Activated CD8-positive, alpha-beta T cell treated with anti-CD3 and anti-CD28 coated beads for 36 hours (primary cell): Measurements from ENCODE around the gene ABCA10. TPM values are rescaled to one million over a fixed set of nuclear protein-coding genes. Genes with fewer than 3 reads are reported as not detected.

Source experiments
- ATAC-seq: fragments of 200-7000 bp; cut with Tn5 transposase; one replicate; pipeline ENCODE4 v1.10.0; 2021; ENCODE audit warnings: mild to moderate bottlenecking, moderate library complexity
- CTCF ChIA-PET: fragments of 350-600 bp; sonication (Branson Sonifier 250); formaldehyde crosslinking; loops from one replicate; lab custom pipeline; 2021; ENCODE audit warnings: antibody characterized with exemption; lab: Charles Lee
- POLR2A ChIA-PET: fragments of 350-600 bp; sonication (Branson Sonifier 250); formaldehyde crosslinking; loops from one replicate; lab custom pipeline; 2021; ENCODE audit warnings: antibody characterized with exemption; lab: Charles Lee
- DNase-seq: peaks from one replicate; pipeline ENCODE4 v3.0.0-alpha.2; 2020
- H3K27ac Mint-ChIP-seq: one replicate; pipeline ENCODE4 v1.8.0; 2021; ENCODE audit warnings: mild to moderate bottlenecking, mixed read lengths
- H3K27me3 Mint-ChIP-seq: one replicate; pipeline ENCODE4 v1.8.0; 2021; ENCODE audit warnings: mixed read lengths
- H3K36me3 Mint-ChIP-seq: one replicate; pipeline ENCODE4 v1.8.0; 2021; ENCODE audit warnings: low read depth, mixed read lengths
- H3K4me1 Mint-ChIP-seq: one replicate; pipeline ENCODE4 v1.8.0; 2021; ENCODE audit warnings: low read depth, mixed read lengths
- H3K4me3 Mint-ChIP-seq: one replicate; pipeline ENCODE4 v1.8.0; 2021; ENCODE audit warnings: mild to moderate bottlenecking, moderate library complexity, mixed read lengths
- H3K9me3 Mint-ChIP-seq: one replicate; pipeline ENCODE4 v1.8.0; 2021; ENCODE audit warnings: mixed read lengths
- CTCF ChIP-seq: fragments of 200-600 bp; IDR thresholded peaks from one replicate; pipeline ENCODE4 v1.8.0; 2022; ENCODE audit warnings: antibody characterized with exemption, mild to moderate bottlenecking
- intact Hi-C: fragments of 100-400 bp; cut with micrococcal nuclease; formaldehyde crosslinking; loops from one replicate; pipeline ENCODE4 v1.10.0; 2022
- total RNA-seq, 2 experiments: library from RNA; stranded (reverse); gene quantifications; one replicate each; pipeline ENCODE4 v1.2.3, GENCODE V29; 2021

ABCA10 gene
- total RNA-seq, 2 experiments from 2014 or later, result 0.45 TPM; not detected in 1

GRCh38 chr17:69220098-69220497, 8.5 kb downstream of the ABCA10 start:
- H3K27ac Mint-ChIP-seq, result no peak overlapping the region
- no peaks in the 10 kb centered on the region for H3K27me3 Mint-ChIP-seq
- DNase-seq (no peak), ATAC-seq (no peak)
- intact Hi-C loops, result no loop called here
- H3K36me3 Mint-ChIP-seq, result no peaks in the 10 kb centered on the region
- ChIA-PET CTCF (no interaction called here), POLR2A (no interaction called here)
- TF ChIP-seq CTCF, result no peak
- no peaks in the 10 kb centered on the region for H3K9me3 Mint-ChIP-seq
- no peak overlapping the region for H3K4me3 Mint-ChIP-seq
- H3K4me1 Mint-ChIP-seq, result peaks cover 7% of the 10 kb centered on the region

- H3K9me3 Mint-ChIP-seq, result no peaks in the 10 kb centered on the region
- H3K27me3 Mint-ChIP-seq, result no peaks in the 10 kb centered on the region
- H3K4me3 Mint-ChIP-seq, result no peak overlapping the region
- H3K27ac Mint-ChIP-seq, result no peak overlapping the region
- ChIA-PET CTCF (no interaction called here), POLR2A (no interaction called here)
- no peak for DNase-seq
- no peak for TF ChIP-seq CTCF
- intact Hi-C loops, result no loop called here
- H3K4me1 Mint-ChIP-seq, result peaks cover 5% of the 10 kb centered on the region
- ATAC-seq, result no peak
- H3K36me3 Mint-ChIP-seq, result no peaks in the 10 kb centered on the region
Measured at GRCh38 chr17:69218986-69219385, 9.6 kb downstream of the ABCA10 start.

GRCh38 chr17:69213059-69213813, 15.4 kb downstream of the ABCA10 start:
- intact Hi-C loops, result no loop called here
- Mint-ChIP-seq H3K9me3 (no peaks in the 10 kb centered on the region), H3K27ac (no peak overlapping the region)

GRCh38 chr17:69208640-69209039, 20.0 kb downstream of the ABCA10 start:
- POLR2A ChIA-PET, result no interaction called here
- intact Hi-C loops, result no loop called here
- no peak for TF ChIP-seq CTCF
- Mint-ChIP-seq H3K4me1 (no peaks in the 10 kb centered on the region), H3K27ac (no peak overlapping the region), H3K36me3 (no peaks in the 10 kb centered on the region), H3K4me3 (no peak overlapping the region), H3K27me3 (no peaks in the 10 kb centered on the region), H3K9me3 (no peaks in the 10 kb centered on the region)
- CTCF ChIA-PET, result no interaction called here
- ATAC-seq (no peak), DNase-seq (no peak)

More at GRCh38 chr17:69213059-69213813, 15.4 kb downstream of the ABCA10 start:
- H3K4me1 Mint-ChIP-seq, result no peaks in the 10 kb centered on the region
- POLR2A ChIA-PET, result no interaction called here
- no peak overlapping the region for H3K4me3 Mint-ChIP-seq
- no peak for TF ChIP-seq CTCF
- no peak for DNase-seq
- no peaks in the 10 kb centered on the region for H3K27me3 Mint-ChIP-seq
- no peaks in the 10 kb centered on the region for H3K36me3 Mint-ChIP-seq
- no peak for ATAC-seq
- CTCF ChIA-PET, result interaction anchor here (1.1 kb wide), 1 partner anchor 22 kb away, joined by 3 read pairs; no protein-coding TSS in a partner anchor

- POLR2A ChIA-PET, result no interaction called here
- Mint-ChIP-seq H3K4me3 (no peak overlapping the region), H3K27me3 (no peaks in the 10 kb centered on the region), H3K27ac (no peak overlapping the region), H3K9me3 (no peaks in the 10 kb centered on the region), H3K4me1 (no peaks in the 10 kb centered on the region), H3K36me3 (no peaks in the 10 kb centered on the region)
- ATAC-seq, result no peak
- no peak for TF ChIP-seq CTCF
- DNase-seq, result no peak
- intact Hi-C loops, result no loop called here
- CTCF ChIA-PET, result no interaction called here
Measured at GRCh38 chr17:69207151-69207550, 21.5 kb downstream of the ABCA10 start.
